ENCODE measurements around the gene MAPRE2. TPM values are rescaled to one million over a fixed set of nuclear protein-coding genes. Genes with fewer than 3 reads are reported as not detected.
"Not testable (repeated sequence)": the region's sequence is repeated elsewhere in the genome, so short reads cannot be mapped to it uniquely, and the experiment has no call there.

The MAPRE2 gene
- total RNA-seq, 1 donor from 2014 or later = 23.3 TPM

- no peak for DNase-seq
Observed at GRCh38 chr18:35153609-35154272, 112.5 kb downstream of the MAPRE2 start.

DNA sequence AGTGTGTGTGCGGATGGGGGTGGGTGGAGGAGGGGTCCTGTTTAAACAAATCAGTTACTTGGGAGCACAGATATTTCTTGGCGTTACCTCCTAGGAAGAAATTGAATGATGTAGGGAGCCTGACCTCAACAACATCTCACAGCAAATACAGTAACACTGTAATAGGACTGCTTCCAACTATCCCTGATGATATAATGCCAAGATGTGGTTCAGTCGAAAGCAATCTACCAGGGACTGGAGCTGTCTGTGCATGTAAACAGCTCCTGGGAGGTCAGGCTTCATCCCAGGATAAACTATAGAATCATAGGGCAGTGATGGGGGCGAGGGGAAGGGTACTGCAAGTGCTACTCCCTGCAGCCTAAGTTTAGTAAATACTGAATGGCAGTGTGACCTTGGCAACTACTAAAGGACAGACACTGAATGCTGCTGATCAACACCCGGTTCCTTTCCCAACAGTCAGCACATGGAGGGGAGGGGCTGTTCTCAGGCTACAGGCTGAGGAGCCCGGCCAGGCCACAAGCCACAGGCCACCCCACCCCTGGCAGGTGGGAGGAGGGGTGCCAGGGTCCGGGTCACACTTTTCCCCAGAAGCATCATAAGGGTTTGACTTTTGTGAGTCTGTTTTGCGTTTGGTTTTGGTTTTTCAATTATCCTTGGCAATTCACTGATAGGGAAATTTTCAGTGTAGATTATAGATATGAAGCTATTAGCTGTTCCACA, 114.3 kb downstream of the MAPRE2 start:
- DNase-seq = no peak

DNA sequence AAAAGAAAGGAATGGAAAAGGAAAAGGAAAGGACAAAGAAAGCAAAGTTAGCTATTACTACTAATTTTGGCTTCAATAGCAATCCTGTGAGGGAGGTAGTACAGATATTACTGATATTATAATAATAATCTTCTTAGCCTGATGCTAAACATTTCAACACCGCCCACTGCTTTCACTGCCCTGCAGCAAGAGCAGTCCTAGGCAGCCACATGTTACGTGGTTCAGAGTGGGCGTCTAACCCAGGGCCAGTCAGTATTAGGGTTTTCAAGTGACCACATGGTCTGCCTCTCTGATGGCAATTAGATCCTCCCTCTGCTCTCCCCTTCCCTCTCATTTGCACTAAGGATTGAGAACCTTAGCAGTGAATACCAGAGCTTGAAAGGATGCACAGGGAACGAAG, 116.0 kb downstream of the MAPRE2 start:
- DNase-seq = no peak

DNA sequence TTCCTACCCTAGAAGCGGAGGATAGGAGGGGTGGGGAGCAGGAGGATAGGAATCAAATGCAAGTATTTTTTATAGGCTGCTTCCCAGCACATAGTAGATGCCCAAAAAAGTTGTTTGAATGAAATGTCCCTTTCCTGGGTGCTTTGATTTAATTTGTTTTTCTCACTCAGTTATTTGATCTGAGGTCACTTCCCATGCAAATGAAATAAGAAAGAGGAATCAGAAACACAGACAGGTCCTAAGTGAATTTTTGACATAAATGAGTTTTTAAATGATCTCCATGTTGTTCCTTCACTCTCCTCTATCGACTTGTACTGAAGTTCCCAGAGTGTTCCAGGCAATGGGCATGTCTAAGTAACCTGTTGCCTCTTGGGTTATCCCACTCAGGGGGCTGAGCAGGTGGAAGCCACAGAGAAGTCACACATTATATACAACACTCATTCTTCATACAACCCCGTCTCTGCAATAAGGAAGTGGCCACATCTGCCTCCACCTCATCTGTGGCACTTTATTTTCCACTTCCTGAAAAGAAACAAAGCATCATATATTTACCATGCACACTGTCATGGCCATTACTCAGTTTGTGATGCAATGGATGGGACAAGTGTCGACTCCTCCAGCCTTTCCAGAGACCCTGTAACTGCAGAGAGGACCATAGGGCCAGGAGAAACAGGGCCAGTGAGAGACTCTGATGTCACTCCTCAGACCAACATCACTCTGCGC, 117.7 kb downstream of the MAPRE2 start:
- DNase-seq = no peak

GRCh38 chr18:35159782-35160181, 118.6 kb downstream of the MAPRE2 start:
- DNase-seq = no peak

DNA sequence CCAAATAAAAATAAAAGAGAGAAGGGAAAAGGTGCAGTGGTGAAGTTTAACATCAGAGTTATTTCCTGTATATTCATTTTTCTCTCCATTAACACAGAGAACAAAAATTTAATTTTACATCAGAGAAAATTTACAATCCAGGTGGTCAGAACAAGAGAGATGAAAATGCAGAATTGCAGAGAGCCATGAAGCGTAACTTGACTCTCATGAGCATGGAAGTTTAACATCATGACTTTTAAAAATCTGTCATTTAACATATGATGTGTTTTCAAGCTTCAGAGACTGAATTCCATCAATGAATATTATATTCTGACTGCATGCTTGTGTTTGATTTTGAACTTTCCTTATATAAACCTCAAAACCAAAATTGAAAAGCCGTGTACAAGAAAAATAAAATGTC, 120.3 kb downstream of the MAPRE2 start:
- DNase-seq = no peak

DNA sequence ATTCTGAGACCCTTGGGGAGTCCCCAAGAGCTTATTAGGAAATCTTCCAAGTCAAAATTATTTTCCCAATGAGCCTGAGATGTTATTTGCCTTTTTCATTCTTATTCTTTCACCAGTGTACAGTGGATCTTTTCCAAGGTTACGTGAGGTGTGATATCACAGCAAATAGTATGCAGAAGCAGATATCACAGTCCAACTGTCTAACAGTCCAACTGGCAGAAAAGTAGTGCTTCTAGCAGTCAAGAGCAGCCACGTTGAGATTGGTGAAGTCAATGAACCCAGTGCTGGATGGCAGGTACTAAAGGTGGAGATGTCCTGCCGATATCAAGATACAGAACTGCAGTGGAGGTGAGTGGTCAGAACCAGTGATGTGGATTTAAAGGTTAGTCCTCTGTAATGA, 120.7 kb downstream of the MAPRE2 start:
- DNase-seq = no peak

DNA sequence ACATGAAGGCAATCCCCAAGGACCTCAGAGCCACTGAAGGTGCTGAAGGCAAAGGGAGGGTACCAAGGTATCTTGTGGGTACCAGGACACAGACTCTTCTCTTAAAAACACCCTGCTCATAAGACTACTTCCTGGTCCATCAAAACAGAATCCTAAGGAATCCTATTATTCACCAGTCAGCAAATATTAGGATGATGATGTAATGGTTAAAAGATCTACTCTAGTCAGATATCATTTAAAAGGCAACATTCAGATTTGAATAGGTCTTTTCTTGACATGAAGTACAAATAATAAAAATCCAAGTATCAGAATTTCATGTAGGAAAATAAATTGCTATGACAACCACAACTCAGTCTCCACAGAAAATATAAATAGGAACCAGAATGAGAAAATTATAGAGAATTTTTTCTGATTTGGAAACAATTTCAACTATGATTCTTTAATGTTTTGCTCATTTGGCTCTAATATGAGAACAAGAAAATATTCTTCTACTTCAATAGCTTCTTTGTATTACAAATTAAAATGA, 121.9 kb downstream of the MAPRE2 start:
- peak; percentile 57 for DNase-seq

GRCh38 chr18:35163721-35164120, 122.5 kb downstream of the MAPRE2 start:
- no peak for DNase-seq

- DNase-seq = no peak
Observed at GRCh38 chr18:35164133-35164532, 122.9 kb downstream of the MAPRE2 start.

DNA sequence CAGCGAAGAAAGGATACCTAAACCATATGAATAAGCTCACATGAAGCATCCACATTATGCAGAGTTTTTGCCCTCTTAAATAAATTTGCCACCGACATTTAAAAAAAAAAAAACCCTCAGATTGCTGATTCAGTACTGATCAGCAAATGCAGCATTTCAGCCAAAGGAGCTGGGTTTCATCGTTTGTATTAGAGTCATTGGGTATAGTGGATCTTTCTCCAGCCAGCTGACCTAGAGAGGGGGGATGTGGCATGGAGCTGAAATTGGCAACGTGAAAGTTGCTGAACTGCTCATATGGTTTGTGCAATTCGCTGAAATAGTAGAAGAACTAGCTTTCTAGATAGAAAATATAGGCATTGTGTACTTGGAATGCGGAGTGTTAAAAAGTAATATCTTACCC, 126.1 kb downstream of the MAPRE2 start:
- DNase-seq = no peak

- DNase-seq = peak; percentile 2
Observed at GRCh38 chr18:35167857-35168256, 126.6 kb downstream of the MAPRE2 start.

- DNase-seq = not testable (repeated sequence)
Observed at GRCh38 chr18:35170323-35170722, 129.1 kb downstream of the MAPRE2 start.

- DNase-seq = no peak
Observed at GRCh38 chr18:35171315-35171987, 130.2 kb downstream of the MAPRE2 start.

DNA sequence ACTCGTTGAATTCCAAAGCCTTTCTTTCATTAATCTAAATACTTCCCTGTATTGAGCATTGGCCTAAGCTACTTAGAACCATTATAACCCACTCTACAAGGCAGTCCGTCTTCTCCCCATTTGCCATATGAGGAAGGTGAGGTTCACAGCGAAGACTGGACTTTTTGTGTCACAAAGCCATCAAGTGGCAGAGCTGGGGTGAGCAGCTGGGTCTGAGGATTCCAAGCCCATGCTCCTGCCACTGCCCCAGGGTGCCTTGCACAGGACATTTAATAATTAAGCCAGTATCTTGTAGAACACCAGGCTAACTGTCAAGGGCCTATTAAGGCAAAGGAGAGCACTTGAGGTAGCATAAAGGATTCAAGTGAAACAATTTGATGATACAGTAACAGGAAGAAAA, 130.8 kb downstream of the MAPRE2 start:
- no peak for DNase-seq

GRCh38 chr18:35172451-35173035, 131.3 kb downstream of the MAPRE2 start:
- no peak for DNase-seq

DNA sequence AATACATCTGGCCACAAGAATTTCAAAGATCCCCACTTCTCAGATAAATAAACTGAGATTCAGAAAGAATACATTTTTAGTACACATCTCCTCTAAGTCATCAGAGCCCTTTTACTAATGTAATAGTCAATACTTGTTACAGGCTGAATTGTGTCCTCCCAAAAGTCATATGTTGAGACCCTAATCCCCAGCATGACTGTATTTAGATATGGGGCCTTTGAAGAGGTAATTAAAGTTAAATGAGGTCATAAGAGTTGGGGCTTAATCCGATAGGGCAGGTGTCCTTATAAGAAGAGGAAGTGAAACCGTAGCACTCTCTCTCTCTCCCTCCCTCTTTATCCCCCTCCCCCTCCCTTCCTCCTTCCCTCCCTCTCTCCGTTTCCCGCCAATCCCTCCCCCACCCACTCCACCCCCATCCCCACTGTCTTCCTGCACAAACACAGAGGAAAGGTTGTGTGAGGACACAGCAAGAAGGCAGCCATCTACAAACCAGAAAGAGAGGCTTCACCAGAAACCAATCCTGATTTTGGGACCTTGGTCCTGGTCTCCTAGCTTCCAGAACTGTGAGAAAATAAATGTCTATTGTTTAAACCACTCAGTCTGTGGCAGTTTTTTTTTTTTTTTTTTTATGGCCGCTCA, 133.0 kb downstream of the MAPRE2 start:
- DNase-seq = no peak

DNA sequence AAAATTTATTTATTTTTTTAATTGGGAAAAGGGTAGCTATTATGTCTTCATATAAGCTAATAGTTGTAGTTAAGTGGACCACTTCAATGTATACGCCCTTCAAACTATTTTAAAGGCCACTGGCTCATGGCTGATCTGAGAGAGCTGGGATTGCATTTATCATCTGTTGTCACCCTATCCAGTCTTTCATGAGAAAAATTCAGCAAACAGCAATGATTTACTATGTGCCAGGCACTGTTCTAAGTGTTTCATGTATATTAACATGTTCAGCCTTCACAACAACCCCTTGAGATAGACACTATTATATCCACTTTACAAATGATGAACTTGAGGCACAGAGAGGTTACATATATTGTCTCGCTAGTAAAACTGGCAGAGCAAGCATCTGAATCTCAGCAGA, 133.5 kb downstream of the MAPRE2 start:
- no peak for DNase-seq

DNA sequence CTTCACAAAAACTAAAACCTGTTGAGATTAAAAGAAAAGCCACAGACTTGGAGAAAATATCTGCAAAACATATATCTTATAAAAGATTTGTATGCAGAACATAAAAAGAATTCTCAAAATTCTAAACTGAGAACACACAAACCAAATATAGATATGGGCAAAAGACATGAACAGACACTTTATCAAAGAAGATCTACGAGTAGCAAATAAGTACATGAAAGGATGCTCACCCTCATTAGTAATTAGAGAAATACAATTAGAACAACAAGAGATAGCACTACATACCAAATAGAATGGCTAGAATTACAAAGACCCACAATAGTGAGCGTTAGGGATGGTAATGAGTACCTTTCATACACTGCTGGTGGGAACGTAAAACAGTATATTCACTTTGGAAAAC, 135.7 kb downstream of the MAPRE2 start:
- no peak for DNase-seq

DNA sequence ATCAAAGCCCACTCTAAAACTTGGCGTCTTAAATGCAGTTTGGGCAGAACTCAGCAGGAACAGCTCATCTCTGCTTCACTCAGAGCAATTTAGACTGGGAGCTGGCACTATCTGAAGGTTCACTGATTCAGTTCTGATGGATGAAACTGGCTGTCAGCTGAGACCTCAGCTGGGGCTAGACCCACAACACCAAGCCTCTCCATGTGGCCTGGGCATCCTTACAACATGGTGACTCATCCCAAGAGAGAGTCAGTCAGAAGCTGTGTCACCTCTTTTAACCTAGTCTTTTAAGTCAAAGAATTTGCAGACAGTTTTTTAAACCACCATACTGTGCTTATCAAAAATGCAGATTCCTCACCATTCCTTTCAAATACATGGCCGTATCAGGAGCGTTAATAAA, 137.0 kb downstream of the MAPRE2 start:
- DNase-seq = no peak

GRCh38 chr18:35179906-35180305, 138.7 kb downstream of the MAPRE2 start:
- DNase-seq = no peak

GRCh38 chr18:35180455-35180854, 139.2 kb downstream of the MAPRE2 start:
- no peak for DNase-seq

Data from skin of body (tissue), 2 donors.